HepG2 (cell line): Measurements from ENCODE around the gene MRNIP. TPM values are rescaled to one million over a fixed set of nuclear protein-coding genes. Genes with fewer than 3 reads are reported as not detected.

Experiments used
- ELF3 ChIP-seq: IDR thresholded peaks from 2 replicates; pipeline ENCODE4 v1.6.1; 2016; ENCODE audit warnings: missing genetic modification reagents, missing compliant biosample characterization
- ETV5 ChIP-seq: IDR thresholded peaks from 2 replicates; pipeline ENCODE4 v1.6.1; 2018; ENCODE audit warnings: missing biosample characterization, missing genetic modification reagents, inconsistent platforms, borderline replicate concordance
- KAT2B ChIP-seq: fragments of 150-350 bp; IDR thresholded peaks from 2 replicates; pipeline ENCODE4 v1.6.1; 2014; ENCODE audit warnings: low read depth, low read length, borderline replicate concordance
- KDM1A ChIP-seq: IDR thresholded peaks from 2 replicates; pipeline ENCODE4 v1.6.1; 2016; ENCODE audit warnings: missing compliant biosample characterization
- KLF11 ChIP-seq: IDR thresholded peaks from 2 replicates; pipeline ENCODE4 v1.6.1; 2016; ENCODE audit warnings: missing compliant biosample characterization
- MTA1 ChIP-seq: sonication (generic); formaldehyde crosslinking; IDR thresholded peaks from 2 replicates; pipeline ENCODE4 v1.4.0; 2020; ENCODE audit warnings: missing genetic modification reagents, mild to moderate bottlenecking, borderline replicate concordance
- NCOR1 ChIP-seq: fragments of 200-600 bp; sonication (generic); IDR thresholded peaks from 2 replicates; pipeline ENCODE4 v1.7.0; 2017; ENCODE audit warnings: antibody characterized with exemption, low read length, borderline replicate concordance
- PAF1 ChIP-seq: IDR thresholded peaks from 2 replicates; pipeline ENCODE4 v1.6.1; 2016; ENCODE audit warnings: missing genetic modification reagents, missing compliant biosample characterization
- SMAD1 ChIP-seq: sonication (generic); formaldehyde crosslinking; IDR thresholded peaks from 2 replicates; pipeline ENCODE4 v1.4.0; 2020; ENCODE audit warnings: missing genetic modification reagents, low read depth, mild to moderate bottlenecking, borderline replicate concordance
- SRF ChIP-seq: IDR thresholded peaks from 2 replicates; pipeline ENCODE4 v1.6.1; 2011; ENCODE audit warnings: mild to moderate bottlenecking, low read depth, low read length, moderate library complexity
- SRSF1 ChIP-seq: fragments of 200-400 bp; formaldehyde crosslinking; optimal IDR thresholded peaks from 2 replicates; pipeline ENCODE3; 2017; ENCODE audit warnings: mild to moderate bottlenecking, low read depth, low read length, moderate library complexity
- STAT5B ChIP-seq: sonication (generic); formaldehyde crosslinking; IDR thresholded peaks from 2 replicates; pipeline ENCODE4 v1.4.0; 2020; ENCODE audit warnings: missing genetic modification reagents
- ZBTB20 ChIP-seq: sonication (generic); formaldehyde crosslinking; IDR thresholded peaks from 2 replicates; pipeline ENCODE4 v1.8.1; 2023; ENCODE audit warnings: missing genetic modification reagents, low read depth, mild to moderate bottlenecking, borderline replicate concordance
- ZNF296 ChIP-seq: sonication (generic); formaldehyde crosslinking; conservative IDR thresholded peaks from 2 replicates; pipeline ENCODE4 v1.5.0; 2020; ENCODE audit warnings: mild to moderate bottlenecking, missing genetic modification reagents
- polyA plus RNA-seq, 8 experiments: library from polyadenylated mRNA; depleted of rRNA in 3 of 8; stranded (reverse) in 7 of 8; unstranded in 1 of 8; fragments of >200 nt; fragmentation: Illumina TruSeq in 4 of 8; extraction: Trizol in 4 of 8; gene quantifications; 2 replicates each; pipeline versions ENCODE4 v1.2.1 to v1.2.3, GENCODE V29; 2011 to 2016; ENCODE audit warnings: low read depth in 4 of 8, missing spikeins in 1 of 8, mixed read lengths in 1 of 8; ENCODE audit not compliant: insufficient read depth in 1 of 8
- total RNA-seq, 5 experiments: library from RNA; depleted of rRNA; stranded (reverse); fragments of >200 nt; fragmentation: Illumina TruSeq; extraction: Trizol; gene quantifications; 2 replicates each; pipeline ENCODE4 v1.2.3, GENCODE V29; 2016; ENCODE audit warnings: low read depth in 1 of 5
- TF ChIP-seq, protein P1 (sequence below): sonication (generic); formaldehyde crosslinking; IDR thresholded peaks from 2 replicates; pipeline ENCODE4 v1.4.0; 2020; ENCODE audit warnings: missing genetic modification reagents, borderline replicate concordance
- TF ChIP-seq, protein P2 (sequence below): sonication (generic); formaldehyde crosslinking; IDR thresholded peaks from 2 replicates; pipeline ENCODE4 v1.4.0; 2020; ENCODE audit warnings: mild to moderate bottlenecking, missing genetic modification reagents
- TF ChIP-seq, protein P3 (sequence below): sonication (generic); formaldehyde crosslinking; conservative IDR thresholded peaks from 2 replicates; pipeline ENCODE4 v1.4.0; 2020; ENCODE audit warnings: missing genetic modification reagents
- TF ChIP-seq, protein P4 (sequence below): sonication (generic); formaldehyde crosslinking; IDR thresholded peaks from 2 replicates; pipeline ENCODE4 v1.4.0; 2020; ENCODE audit warnings: missing genetic modification reagents
- TF ChIP-seq, protein P5 (sequence below): sonication (generic); formaldehyde crosslinking; IDR thresholded peaks from 2 replicates; pipeline ENCODE4 v1.8.1; 2023; ENCODE audit warnings: mild to moderate bottlenecking, missing genetic modification reagents

The MRNIP gene
- total and polyA plus RNA-seq, 2 of the 13 experiments (the other 11 are each of a cell fraction or from before 2014, with no cell fraction given), result 15.5 to 34.1 TPM

DNA sequence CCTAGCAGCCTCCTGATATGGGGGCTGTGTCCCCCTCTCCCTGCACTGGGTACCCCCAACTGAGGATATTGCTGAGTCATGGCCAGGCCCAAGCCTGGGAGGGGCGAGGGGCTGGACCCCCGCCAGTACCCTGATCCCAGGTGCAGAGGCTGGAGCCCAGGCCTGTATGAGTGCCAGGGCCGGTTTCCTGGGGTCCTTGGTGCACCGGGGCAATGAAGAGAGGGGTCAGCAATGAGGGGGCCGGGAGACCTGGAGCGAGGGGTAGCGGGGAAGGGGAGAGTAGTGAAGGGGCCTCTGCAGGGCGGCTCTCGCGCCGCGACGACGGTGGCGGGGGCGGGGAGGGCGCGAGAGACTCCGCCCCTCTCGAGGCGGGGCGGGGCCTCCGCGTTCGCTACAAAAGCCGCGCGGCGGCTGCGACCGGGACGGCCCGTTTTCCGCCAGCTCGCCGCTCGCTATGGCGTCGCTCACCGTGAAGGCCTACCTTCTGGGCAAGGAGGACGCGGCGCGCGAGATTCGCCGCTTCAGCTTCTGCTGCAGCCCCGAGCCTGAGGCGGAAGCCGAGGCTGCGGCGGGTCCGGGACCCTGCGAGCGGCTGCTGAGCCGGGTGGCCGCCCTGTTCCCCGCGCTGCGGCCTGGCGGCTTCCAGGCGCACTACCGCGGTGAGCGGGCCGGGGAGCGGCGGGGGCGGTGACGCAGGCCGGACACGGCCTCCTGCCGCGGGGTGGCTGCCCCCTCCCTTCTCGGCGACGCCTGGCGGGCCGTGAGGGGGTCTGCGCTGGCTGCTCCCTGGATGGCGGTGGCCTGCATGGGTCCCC, 37.9 kb downstream of the MRNIP start, which contains the start of gene SQSTM1 (continued):
- TF ChIP-seq, protein P1, sequence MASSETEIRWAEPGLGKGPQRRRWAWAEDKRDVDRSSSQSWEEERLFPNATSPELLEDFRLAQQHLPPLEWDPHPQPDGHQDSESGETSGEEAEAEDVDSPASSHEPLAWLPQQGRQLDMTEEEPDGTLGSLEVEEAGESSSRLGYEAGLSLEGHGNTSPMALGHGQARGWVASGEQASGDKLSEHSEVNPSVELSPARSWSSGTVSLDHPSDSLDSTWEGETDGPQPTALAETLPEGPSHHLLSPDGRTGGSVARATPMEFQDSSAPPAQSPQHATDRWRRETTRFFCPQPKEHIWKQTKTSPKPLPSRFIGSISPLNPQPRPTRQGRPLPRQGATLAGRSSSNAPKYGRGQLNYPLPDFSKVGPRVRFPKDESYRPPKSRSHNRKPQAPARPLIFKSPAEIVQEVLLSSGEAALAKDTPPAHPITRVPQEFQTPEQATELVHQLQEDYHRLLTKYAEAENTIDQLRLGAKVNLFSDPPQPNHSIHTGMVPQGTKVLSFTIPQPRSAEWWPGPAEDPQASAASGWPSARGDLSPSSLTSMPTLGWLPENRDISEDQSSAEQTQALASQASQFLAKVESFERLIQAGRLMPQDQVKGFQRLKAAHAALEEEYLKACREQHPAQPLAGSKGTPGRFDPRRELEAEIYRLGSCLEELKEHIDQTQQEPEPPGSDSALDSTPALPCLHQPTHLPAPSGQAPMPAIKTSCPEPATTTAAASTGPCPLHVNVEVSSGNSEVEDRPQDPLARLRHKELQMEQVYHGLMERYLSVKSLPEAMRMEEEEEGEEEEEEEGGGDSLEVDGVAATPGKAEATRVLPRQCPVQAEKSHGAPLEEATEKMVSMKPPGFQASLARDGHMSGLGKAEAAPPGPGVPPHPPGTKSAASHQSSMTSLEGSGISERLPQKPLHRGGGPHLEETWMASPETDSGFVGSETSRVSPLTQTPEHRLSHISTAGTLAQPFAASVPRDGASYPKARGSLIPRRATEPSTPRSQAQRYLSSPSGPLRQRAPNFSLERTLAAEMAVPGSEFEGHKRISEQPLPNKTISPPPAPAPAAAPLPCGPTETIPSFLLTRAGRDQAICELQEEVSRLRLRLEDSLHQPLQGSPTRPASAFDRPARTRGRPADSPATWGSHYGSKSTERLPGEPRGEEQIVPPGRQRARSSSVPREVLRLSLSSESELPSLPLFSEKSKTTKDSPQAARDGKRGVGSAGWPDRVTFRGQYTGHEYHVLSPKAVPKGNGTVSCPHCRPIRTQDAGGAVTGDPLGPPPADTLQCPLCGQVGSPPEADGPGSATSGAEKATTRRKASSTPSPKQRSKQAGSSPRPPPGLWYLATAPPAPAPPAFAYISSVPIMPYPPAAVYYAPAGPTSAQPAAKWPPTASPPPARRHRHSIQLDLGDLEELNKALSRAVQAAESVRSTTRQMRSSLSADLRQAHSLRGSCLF, result no peak
- TF ChIP-seq ZNF296 (CRISPR knock-in tag), result no peak
- TF ChIP-seq KAT2B, result no peak
- TF ChIP-seq STAT5B (CRISPR knock-in tag), result no peak
- no peak; the same call in 1 of the 2 replicates for TF ChIP-seq SMAD1 (CRISPR knock-in tag)
- TF ChIP-seq ZBTB20 (CRISPR knock-in tag), result no peak
- 0 out of 2 replicates have a peak, but pooled peaks have one; percentile 28 for TF ChIP-seq NCOR1
- no peak for TF ChIP-seq KDM1A (CRISPR knock-in tag)
- TF ChIP-seq SRF, result no peak
- TF ChIP-seq MTA1 (CRISPR knock-in tag), result 0 out of 2 replicates have a peak, but pooled peaks have one; percentile 39
- TF ChIP-seq, protein P2, sequence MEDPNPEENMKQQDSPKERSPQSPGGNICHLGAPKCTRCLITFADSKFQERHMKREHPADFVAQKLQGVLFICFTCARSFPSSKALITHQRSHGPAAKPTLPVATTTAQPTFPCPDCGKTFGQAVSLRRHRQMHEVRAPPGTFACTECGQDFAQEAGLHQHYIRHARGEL, result no peak
- TF ChIP-seq, protein P3, sequence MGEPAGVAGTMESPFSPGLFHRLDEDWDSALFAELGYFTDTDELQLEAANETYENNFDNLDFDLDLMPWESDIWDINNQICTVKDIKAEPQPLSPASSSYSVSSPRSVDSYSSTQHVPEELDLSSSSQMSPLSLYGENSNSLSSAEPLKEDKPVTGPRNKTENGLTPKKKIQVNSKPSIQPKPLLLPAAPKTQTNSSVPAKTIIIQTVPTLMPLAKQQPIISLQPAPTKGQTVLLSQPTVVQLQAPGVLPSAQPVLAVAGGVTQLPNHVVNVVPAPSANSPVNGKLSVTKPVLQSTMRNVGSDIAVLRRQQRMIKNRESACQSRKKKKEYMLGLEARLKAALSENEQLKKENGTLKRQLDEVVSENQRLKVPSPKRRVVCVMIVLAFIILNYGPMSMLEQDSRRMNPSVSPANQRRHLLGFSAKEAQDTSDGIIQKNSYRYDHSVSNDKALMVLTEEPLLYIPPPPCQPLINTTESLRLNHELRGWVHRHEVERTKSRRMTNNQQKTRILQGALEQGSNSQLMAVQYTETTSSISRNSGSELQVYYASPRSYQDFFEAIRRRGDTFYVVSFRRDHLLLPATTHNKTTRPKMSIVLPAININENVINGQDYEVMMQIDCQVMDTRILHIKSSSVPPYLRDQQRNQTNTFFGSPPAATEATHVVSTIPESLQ (CRISPR knock-in tag), result no peak
- TF ChIP-seq, protein P4, sequence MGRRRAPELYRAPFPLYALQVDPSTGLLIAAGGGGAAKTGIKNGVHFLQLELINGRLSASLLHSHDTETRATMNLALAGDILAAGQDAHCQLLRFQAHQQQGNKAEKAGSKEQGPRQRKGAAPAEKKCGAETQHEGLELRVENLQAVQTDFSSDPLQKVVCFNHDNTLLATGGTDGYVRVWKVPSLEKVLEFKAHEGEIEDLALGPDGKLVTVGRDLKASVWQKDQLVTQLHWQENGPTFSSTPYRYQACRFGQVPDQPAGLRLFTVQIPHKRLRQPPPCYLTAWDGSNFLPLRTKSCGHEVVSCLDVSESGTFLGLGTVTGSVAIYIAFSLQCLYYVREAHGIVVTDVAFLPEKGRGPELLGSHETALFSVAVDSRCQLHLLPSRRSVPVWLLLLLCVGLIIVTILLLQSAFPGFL (CRISPR knock-in tag), result no peak
- peak; percentile 3 for TF ChIP-seq SRSF1
- TF ChIP-seq, protein P5, sequence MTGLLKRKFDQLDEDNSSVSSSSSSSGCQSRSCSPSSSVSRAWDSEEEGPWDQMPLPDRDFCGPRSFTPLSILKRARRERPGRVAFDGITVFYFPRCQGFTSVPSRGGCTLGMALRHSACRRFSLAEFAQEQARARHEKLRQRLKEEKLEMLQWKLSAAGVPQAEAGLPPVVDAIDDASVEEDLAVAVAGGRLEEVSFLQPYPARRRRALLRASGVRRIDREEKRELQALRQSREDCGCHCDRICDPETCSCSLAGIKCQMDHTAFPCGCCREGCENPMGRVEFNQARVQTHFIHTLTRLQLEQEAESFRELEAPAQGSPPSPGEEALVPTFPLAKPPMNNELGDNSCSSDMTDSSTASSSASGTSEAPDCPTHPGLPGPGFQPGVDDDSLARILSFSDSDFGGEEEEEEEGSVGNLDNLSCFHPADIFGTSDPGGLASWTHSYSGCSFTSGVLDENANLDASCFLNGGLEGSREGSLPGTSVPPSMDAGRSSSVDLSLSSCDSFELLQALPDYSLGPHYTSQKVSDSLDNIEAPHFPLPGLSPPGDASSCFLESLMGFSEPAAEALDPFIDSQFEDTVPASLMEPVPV, result no peak
- no peak for TF ChIP-seq KLF11
- TF ChIP-seq ETV5, result peak; percentile 27; the same call in 1 of the 2 replicates
- 0 out of 2 replicates have a peak, but pooled peaks have one; percentile 51 for TF ChIP-seq ELF3 (CRISPR knock-in tag)
- TF ChIP-seq PAF1 (CRISPR knock-in tag), result no peak
